Renal cortical epithelial cell (primary cell): Measurements from ENCODE around the gene TIGAR. TPM values are rescaled to one million over a fixed set of nuclear protein-coding genes. Genes with fewer than 3 reads are reported as not detected.

Experiments used
- DNase-seq: peaks from one replicate; pipeline ENCODE4 v3.0.0-alpha.2; 2011; ENCODE audit warnings: low read depth
- total RNA-seq: library from RNA; depleted of rRNA; stranded (reverse); fragments of >200 nt; gene quantifications from 2 replicates; pipeline ENCODE4 v1.2.3, GENCODE V29; 2014

TIGAR gene
- total RNA-seq, 1 donor from 2014 or later: 48.7 TPM

- DNase-seq: no peak
Measured at GRCh38 chr12:4282892-4283511, 38.0 kb upstream of the TIGAR start.

- no peak for DNase-seq
Measured at GRCh38 chr12:4283512-4284255, 37.3 kb upstream of the TIGAR start.

GRCh38 chr12:4284306-4284705 lies 36.7 kb upstream of the TIGAR start:
- DNase-seq: no peak

GRCh38 chr12:4285070-4285469 lies 35.9 kb upstream of the TIGAR start:
- no peak for DNase-seq

- DNase-seq: no peak
Measured at GRCh38 chr12:4286228-4286627, 34.8 kb upstream of the TIGAR start.

- no peak for DNase-seq
Measured at GRCh38 chr12:4286771-4287317, 34.2 kb upstream of the TIGAR start.

- DNase-seq: peak; percentile 46
Measured at GRCh38 chr12:4287325-4288211, 33.4 kb upstream of the TIGAR start.

- DNase-seq: no peak
Measured at GRCh38 chr12:4288296-4289131, 32.5 kb upstream of the TIGAR start.

GRCh38 chr12:4289231-4289878 lies 31.7 kb upstream of the TIGAR start:
- DNase-seq: no peak

GRCh38 chr12:4289998-4290790 lies 30.8 kb upstream of the TIGAR start:
- no peak for DNase-seq

- DNase-seq: no peak
Measured at GRCh38 chr12:4292341-4293073, 28.5 kb upstream of the TIGAR start.

GRCh38 chr12:4293299-4293965 lies 27.6 kb upstream of the TIGAR start:
- DNase-seq: no peak

- no peak for DNase-seq
Measured at GRCh38 chr12:4293966-4294505, 27.0 kb upstream of the TIGAR start.

- DNase-seq: no peak
Measured at GRCh38 chr12:4296751-4297150, 24.3 kb upstream of the TIGAR start.

GRCh38 chr12:4297617-4298016 lies 23.4 kb upstream of the TIGAR start:
- no peak for DNase-seq

GRCh38 chr12:4300883-4301282 lies 20.1 kb upstream of the TIGAR start:
- DNase-seq: no peak

GRCh38 chr12:4301932-4302501 lies 19.0 kb upstream of the TIGAR start:
- no peak for DNase-seq

GRCh38 chr12:4302881-4303280 lies 18.1 kb upstream of the TIGAR start:
- no peak for DNase-seq
